Lower leg skin (tissue), 3 donors: ENCODE measurements around the gene NOVA1.

Experiments
- POLR2A ChIP-seq, 2 donors: fragments of 450-650 bp; IDR thresholded peaks; one replicate each; pipeline ENCODE4 v1.6.1; 2016 to 2017; ENCODE audit warnings: antibody characterized with exemption in 2 of 2, mild to moderate bottlenecking in 1 of 2, moderate library complexity in 1 of 2
- TF ChIP-seq, protein P1 (sequence below), 3 donors: fragments of 450-650 bp; IDR thresholded peaks; one replicate each; pipeline ENCODE4 v1.5.1; 2016; ENCODE audit warnings: antibody characterized with exemption in 3 of 3, mild to moderate bottlenecking in 3 of 3, moderate library complexity in 2 of 3

DNA sequence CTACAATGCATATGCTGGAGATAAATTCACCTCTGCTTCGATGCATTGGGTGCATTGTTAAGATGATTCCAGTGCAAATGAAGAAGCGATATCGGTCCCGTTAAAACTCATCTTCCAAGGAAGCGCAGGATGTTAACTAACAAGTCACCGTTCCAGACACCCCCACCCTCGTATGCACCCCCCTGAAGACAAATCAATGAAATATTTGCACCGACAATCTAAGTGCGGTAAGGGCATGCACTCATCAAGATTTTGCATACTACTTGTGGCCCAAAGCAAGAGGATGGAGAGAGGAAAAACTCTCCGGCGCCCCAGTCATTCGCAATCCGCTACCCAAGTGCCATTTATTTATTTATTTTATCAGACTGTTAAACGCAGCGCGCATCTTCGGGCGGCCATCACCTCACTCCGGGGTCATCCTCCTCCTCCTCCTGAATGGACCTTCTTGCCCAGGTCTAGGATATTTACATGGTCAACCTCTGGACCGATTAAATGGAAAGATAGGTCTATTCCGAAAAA is 1.2 kb downstream of the NOVA1 start:
- TF ChIP-seq, protein P1, sequence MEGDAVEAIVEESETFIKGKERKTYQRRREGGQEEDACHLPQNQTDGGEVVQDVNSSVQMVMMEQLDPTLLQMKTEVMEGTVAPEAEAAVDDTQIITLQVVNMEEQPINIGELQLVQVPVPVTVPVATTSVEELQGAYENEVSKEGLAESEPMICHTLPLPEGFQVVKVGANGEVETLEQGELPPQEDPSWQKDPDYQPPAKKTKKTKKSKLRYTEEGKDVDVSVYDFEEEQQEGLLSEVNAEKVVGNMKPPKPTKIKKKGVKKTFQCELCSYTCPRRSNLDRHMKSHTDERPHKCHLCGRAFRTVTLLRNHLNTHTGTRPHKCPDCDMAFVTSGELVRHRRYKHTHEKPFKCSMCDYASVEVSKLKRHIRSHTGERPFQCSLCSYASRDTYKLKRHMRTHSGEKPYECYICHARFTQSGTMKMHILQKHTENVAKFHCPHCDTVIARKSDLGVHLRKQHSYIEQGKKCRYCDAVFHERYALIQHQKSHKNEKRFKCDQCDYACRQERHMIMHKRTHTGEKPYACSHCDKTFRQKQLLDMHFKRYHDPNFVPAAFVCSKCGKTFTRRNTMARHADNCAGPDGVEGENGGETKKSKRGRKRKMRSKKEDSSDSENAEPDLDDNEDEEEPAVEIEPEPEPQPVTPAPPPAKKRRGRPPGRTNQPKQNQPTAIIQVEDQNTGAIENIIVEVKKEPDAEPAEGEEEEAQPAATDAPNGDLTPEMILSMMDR (IDR thresholded peaks at IDR 0.05): no peak
- no peak for TF ChIP-seq POLR2A (IDR thresholded peaks at IDR 0.05)
